Measurements from ENCODE around the gene ARSJ. TPM values are rescaled to one million over a fixed set of nuclear protein-coding genes. Genes with fewer than 3 reads are reported as not detected.

The ARSJ gene
- total RNA-seq, 1 experiment from 2014 or later: 7.3 TPM

- no peak overlapping the region for H3K4me3 ChIP-seq (ENCODE audit: low read depth, low read length)
These were observed 47.0 kb upstream of the ARSJ start for GRCh38 chr4:114026447-114026846.

GRCh38 chr4:114025176-114025777 lies 45.8 kb upstream of the ARSJ start:
- no TSS peak for BruUV-seq (replicated peaks)
- POLR2A ChIA-PET: no interaction called here
- Mint-ChIP-seq H3K9me3 (ENCODE audit: unreplicated experiment) (no peaks in the 10 kb centered on the region), H3K36me3 (ENCODE audit: insufficient read depth, unreplicated experiment) (no peaks in the 10 kb centered on the region), H3K4me1 (ENCODE audit: low read depth, unreplicated experiment) (no peaks in the 10 kb centered on the region), H3K4me3 (ENCODE audit: unreplicated experiment) (no peak overlapping the region), H3K27ac (ENCODE audit: unreplicated experiment) (no peak overlapping the region), H3K27me3 (ENCODE audit: insufficient read depth, unreplicated experiment) (no peaks in the 10 kb centered on the region)
- no peaks in the 10 kb centered on the region for H3K4me1 ChIP-seq
- no peaks in the 10 kb centered on the region for H3K9me3 ChIP-seq
- H3K36me3 ChIP-seq (ENCODE audit: control insufficient read depth, insufficient read depth, low read length): no peaks in the 10 kb centered on the region
- no peak overlapping the region for H3K4me3 ChIP-seq (ENCODE audit: low read depth, low read length)
- no peaks in the 10 kb centered on the region for H3K27me3 ChIP-seq (replicated peaks; ENCODE audit: control insufficient read depth, insufficient read depth, low read length)
- no peak for DNase-seq
- CTCF ChIA-PET: no interaction called here
- intact Hi-C loops (cut with micrococcal nuclease; ENCODE audit: unreplicated experiment): no loop called here
- no peak for TF ChIP-seq CTCF (IDR thresholded peaks at IDR 0.05; ENCODE audit: insufficient read depth in 1 of 2, low read depth in 1 of 2, low read length in 1 of 2, severe bottlenecking in 1 of 2, unreplicated experiment in 1 of 2)

More at GRCh38 chr4:114026447-114026846, 47.0 kb upstream of the ARSJ start:
- no peaks in the 10 kb centered on the region for H3K36me3 Mint-ChIP-seq (ENCODE audit: insufficient read depth, unreplicated experiment)
- no peaks in the 10 kb centered on the region for H3K4me1 Mint-ChIP-seq (ENCODE audit: low read depth, unreplicated experiment)
- POLR2A ChIA-PET: no interaction called here
- no peaks in the 10 kb centered on the region for H3K9me3 Mint-ChIP-seq (ENCODE audit: unreplicated experiment)
- CTCF ChIA-PET: no interaction called here
- BruUV-seq (replicated peaks): no TSS peak
- intact Hi-C loops (cut with micrococcal nuclease; ENCODE audit: unreplicated experiment): no loop called here
- Histone ChIP-seq H3K4me1 (no peaks in the 10 kb centered on the region), H3K9me3 (no peaks in the 10 kb centered on the region), H3K27me3 (replicated peaks; ENCODE audit: control insufficient read depth, insufficient read depth, low read length) (no peaks in the 10 kb centered on the region), H3K36me3 (ENCODE audit: control insufficient read depth, insufficient read depth, low read length) (no peaks in the 10 kb centered on the region)
- no peak overlapping the region for H3K4me3 Mint-ChIP-seq (ENCODE audit: unreplicated experiment)
- H3K27ac Mint-ChIP-seq (ENCODE audit: unreplicated experiment): no peak overlapping the region
- no peak for TF ChIP-seq CTCF (IDR thresholded peaks at IDR 0.05; ENCODE audit: insufficient read depth in 1 of 2, low read depth in 1 of 2, low read length in 1 of 2, severe bottlenecking in 1 of 2, unreplicated experiment in 1 of 2)
- DNase-seq: no peak
- no peaks in the 10 kb centered on the region for H3K27me3 Mint-ChIP-seq (ENCODE audit: insufficient read depth, unreplicated experiment)

- TF ChIP-seq CTCF (IDR thresholded peaks at IDR 0.05; ENCODE audit: insufficient read depth in 1 of 2, low read depth in 1 of 2, low read length in 1 of 2, severe bottlenecking in 1 of 2, unreplicated experiment in 1 of 2): no peak
- ChIA-PET POLR2A (no interaction called here), CTCF (no interaction called here)
- no peak overlapping the region for H3K27ac Mint-ChIP-seq (ENCODE audit: unreplicated experiment)
- H3K4me3 Mint-ChIP-seq (ENCODE audit: unreplicated experiment): no peak overlapping the region
- no TSS peak for BruUV-seq (replicated peaks)
- no peaks in the 10 kb centered on the region for H3K9me3 Mint-ChIP-seq (ENCODE audit: unreplicated experiment)
- Histone ChIP-seq H3K4me3 (ENCODE audit: low read depth, low read length) (no peak overlapping the region), H3K27me3 (replicated peaks; ENCODE audit: control insufficient read depth, insufficient read depth, low read length) (no peaks in the 10 kb centered on the region), H3K4me1 (no peaks in the 10 kb centered on the region), H3K9me3 (no peaks in the 10 kb centered on the region), H3K36me3 (ENCODE audit: control insufficient read depth, insufficient read depth, low read length) (no peaks in the 10 kb centered on the region)
- DNase-seq: no peak
- no peaks in the 10 kb centered on the region for H3K4me1 Mint-ChIP-seq (ENCODE audit: low read depth, unreplicated experiment)
- intact Hi-C loops (cut with micrococcal nuclease; ENCODE audit: unreplicated experiment): no loop called here
- no peaks in the 10 kb centered on the region for H3K27me3 Mint-ChIP-seq (ENCODE audit: insufficient read depth, unreplicated experiment)
- no peaks in the 10 kb centered on the region for H3K36me3 Mint-ChIP-seq (ENCODE audit: insufficient read depth, unreplicated experiment)
These were observed 42.0 kb upstream of the ARSJ start for GRCh38 chr4:114021451-114021850.
